ENCODE measurements around the gene UBR2. TPM values are rescaled to one million over a fixed set of nuclear protein-coding genes. Genes with fewer than 3 reads are reported as not detected.
"Not testable (repeated sequence)": the region's sequence is repeated elsewhere in the genome, so short reads cannot be mapped to it uniquely, and the experiment has no call there.

Gene UBR2
- total RNA-seq, 1 donor from 2014 or later: 40.8 TPM

DNA sequence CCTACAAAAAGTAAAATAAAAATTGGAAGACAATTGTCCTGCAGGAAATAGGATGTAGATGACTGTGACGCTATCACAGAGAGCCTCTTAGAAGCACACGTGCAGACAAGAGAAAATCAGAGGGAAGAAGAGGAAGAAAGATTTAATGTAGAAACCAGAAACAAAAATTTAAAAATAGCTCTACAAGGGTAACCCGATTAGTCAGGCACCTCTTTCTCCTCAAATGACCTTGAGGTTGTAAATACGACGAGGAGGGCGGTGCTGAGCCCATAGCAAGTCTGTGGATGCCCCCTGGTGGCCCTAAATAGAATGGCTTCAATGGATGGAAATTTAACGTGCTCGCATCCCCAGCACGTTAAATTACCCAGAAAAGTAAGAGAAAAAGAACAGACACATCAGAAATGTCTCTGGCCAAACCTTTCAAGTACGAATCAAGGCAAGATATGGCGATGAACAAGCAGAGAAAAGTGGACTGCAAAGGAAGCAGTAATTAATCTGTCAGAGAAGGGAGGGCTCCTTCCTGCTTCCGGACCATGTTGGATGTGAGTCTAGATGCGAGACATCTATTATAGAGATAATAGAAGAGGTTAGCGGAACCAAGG, 162.8 kb downstream of the UBR2 start:
- ChIA-PET CTCF (interaction anchor here (0.5 to 4.8 kb wide), 17 partner anchors 20 to 268 kb away, joined by 3 to 68 read pairs (median 3); partner anchors contain the start of gene TBCC), POLR2A (interaction anchor here (0.6 to 5.6 kb wide), 17 partner anchors 19 to 894 kb away, joined by 3 to 109 read pairs (median 6); partner anchors contain the start of genes BICRAL, CNPY3, CUL7 and KLC4)
- intact Hi-C loops (cut with micrococcal nuclease): loop anchor here (1.0 to 5.0 kb wide), 8 partner anchors 20 to 286 kb away; partner anchors contain the start of genes BICRAL, KLHDC3, MEA1 and RPL7L1
- Mint-ChIP-seq H3K36me3 (ENCODE audit: low read depth) (peaks cover 2% of the 10 kb centered on the region), H3K4me3 (peak overlapping the region; percentile 89), H3K9me3 (no peaks in the 10 kb centered on the region), H3K4me1 (peaks cover 19% of the 10 kb centered on the region), H3K27ac (peak overlapping the region; percentile 96), H3K27me3 (no peaks in the 10 kb centered on the region)
- TF ChIP-seq, protein P1, sequence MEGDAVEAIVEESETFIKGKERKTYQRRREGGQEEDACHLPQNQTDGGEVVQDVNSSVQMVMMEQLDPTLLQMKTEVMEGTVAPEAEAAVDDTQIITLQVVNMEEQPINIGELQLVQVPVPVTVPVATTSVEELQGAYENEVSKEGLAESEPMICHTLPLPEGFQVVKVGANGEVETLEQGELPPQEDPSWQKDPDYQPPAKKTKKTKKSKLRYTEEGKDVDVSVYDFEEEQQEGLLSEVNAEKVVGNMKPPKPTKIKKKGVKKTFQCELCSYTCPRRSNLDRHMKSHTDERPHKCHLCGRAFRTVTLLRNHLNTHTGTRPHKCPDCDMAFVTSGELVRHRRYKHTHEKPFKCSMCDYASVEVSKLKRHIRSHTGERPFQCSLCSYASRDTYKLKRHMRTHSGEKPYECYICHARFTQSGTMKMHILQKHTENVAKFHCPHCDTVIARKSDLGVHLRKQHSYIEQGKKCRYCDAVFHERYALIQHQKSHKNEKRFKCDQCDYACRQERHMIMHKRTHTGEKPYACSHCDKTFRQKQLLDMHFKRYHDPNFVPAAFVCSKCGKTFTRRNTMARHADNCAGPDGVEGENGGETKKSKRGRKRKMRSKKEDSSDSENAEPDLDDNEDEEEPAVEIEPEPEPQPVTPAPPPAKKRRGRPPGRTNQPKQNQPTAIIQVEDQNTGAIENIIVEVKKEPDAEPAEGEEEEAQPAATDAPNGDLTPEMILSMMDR (IDR thresholded peaks at IDR 0.05): peak; percentile 84
- ATAC-seq (ENCODE audit: low read depth) (peak; percentile 98), DNase-seq (no peak)

DNA sequence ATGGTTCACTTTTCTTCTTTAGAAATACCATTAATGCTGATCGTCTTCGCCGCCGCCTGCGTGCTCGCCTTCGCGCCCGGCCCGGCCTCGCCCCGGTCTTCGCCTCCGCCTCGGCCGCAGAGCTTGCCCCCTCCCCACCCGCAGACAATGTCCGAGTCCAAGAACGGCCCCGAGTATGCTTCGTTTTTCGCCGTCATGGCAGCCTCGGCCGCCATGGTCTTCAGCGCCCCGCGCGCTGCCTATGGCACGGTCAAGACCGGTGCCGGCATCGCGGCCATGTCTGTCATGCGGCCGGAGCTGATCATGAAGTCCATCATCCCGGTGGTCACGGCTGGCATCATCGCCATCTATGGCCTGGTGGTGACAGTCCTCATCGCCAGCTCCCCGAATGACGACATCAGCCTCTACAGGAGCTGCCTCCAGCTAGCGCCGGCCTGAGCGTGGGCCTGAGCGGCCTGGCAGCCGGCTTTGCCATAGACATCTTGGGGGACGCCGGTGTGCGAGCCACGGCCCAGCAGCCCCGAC, 163.3 kb downstream of the UBR2 start:
- ATAC-seq (ENCODE audit: low read depth): no peak

DNA sequence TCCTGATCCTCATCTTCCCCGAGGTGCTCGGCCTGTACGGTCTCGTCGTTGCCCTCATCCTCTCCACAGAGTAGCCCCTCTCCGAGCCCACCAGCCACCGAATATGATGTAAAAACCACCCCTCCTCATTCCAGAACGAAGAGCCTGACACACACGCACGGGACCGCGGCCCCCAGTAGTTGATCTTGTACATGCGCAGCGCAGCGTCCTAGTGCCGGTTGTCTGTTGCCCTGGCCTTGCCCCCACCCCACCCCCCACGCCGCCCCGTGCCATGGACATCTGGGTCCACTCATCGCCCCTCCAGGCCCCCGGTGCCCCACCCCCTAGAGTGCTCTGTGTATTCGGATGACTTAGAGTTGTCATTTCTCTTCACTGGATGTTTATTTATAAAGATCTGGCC, 163.8 kb downstream of the UBR2 start:
- Mint-ChIP-seq H3K27ac (peak overlapping the region; percentile 96), H3K9me3 (no peaks in the 10 kb centered on the region), H3K36me3 (ENCODE audit: low read depth) (peaks cover 2% of the 10 kb centered on the region), H3K27me3 (no peaks in the 10 kb centered on the region), H3K4me3 (peak overlapping the region; percentile 89), H3K4me1 (peaks cover 19% of the 10 kb centered on the region)
- intact Hi-C loops (cut with micrococcal nuclease): loop anchor here (2.0 to 5.0 kb wide), 3 partner anchors 35 to 285 kb away; partner anchors contain the start of genes KLHDC3 and MEA1
- DNase-seq (no peak), ATAC-seq (ENCODE audit: low read depth) (no peak)
- ChIA-PET POLR2A (interaction anchor here (0.6 to 5.6 kb wide), 12 partner anchors 18 to 331 kb away, joined by 3 to 109 read pairs (median 6); partner anchors contain the start of genes BICRAL, KLC4, MRPL2 and PPP2R5D), CTCF (interaction anchor here (1.0 to 4.8 kb wide), 5 partner anchors 19 to 267 kb away, joined by 3 to 68 read pairs (median 5); partner anchors contain the start of gene TBCC)
- TF ChIP-seq, protein P1 (IDR thresholded peaks at IDR 0.05): no peak

More for the DNA sequence above, 163.3 kb downstream of the UBR2 start:
- Mint-ChIP-seq H3K36me3 (ENCODE audit: low read depth) (peaks cover 2% of the 10 kb centered on the region), H3K4me3 (peak overlapping the region; percentile 89), H3K4me1 (peaks cover 19% of the 10 kb centered on the region), H3K27ac (peak overlapping the region; percentile 96), H3K9me3 (no peaks in the 10 kb centered on the region), H3K27me3 (no peaks in the 10 kb centered on the region)
- ChIA-PET POLR2A (interaction anchor here (0.6 to 5.6 kb wide), 16 partner anchors 19 to 893 kb away, joined by 3 to 109 read pairs (median 6); partner anchors contain the start of genes BICRAL, CNPY3, KLC4 and MRPL2), CTCF (interaction anchor here (0.6 to 4.8 kb wide), 10 partner anchors 19 to 267 kb away, joined by 3 to 68 read pairs (median 4); partner anchors contain the start of gene TBCC)
- peak; percentile 40 for DNase-seq
- intact Hi-C loops (cut with micrococcal nuclease): loop anchor here (2.0 to 5.0 kb wide), 3 partner anchors 35 to 285 kb away; partner anchors contain the start of genes KLHDC3 and MEA1
- TF ChIP-seq, protein P1 (IDR thresholded peaks at IDR 0.05): no peak

DNA sequence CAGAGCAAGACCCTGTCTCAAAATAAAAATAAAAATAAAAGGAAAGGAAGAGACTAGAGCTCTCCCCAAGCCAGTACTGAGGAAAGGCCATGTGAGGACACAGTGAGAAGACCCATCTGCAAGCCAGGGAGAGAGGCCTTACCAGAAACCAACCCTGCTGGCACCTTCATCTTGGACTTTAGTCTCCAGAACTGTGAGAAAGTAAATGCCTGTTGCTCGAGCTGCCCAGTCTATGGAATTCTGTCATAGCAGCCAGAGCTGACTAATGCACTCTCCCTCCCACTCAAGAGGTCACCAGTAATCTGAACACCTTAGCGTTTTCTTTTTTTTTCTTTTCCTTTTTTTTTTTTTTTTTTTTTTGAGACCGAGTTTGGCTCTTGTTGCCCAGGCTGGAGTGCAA, 165.9 kb downstream of the UBR2 start:
- Mint-ChIP-seq H3K36me3 (ENCODE audit: low read depth) (peaks cover 2% of the 10 kb centered on the region), H3K4me3 (no peak overlapping the region), H3K4me1 (peaks cover 19% of the 10 kb centered on the region), H3K27ac (no peak overlapping the region), H3K27me3 (no peaks in the 10 kb centered on the region), H3K9me3 (no peaks in the 10 kb centered on the region)
- DNase-seq (no peak), ATAC-seq (ENCODE audit: low read depth) (no peak)
- POLR2A ChIA-PET: interaction anchor here (0.6 to 5.6 kb wide), 8 partner anchors 16 to 449 kb away, joined by 3 to 109 read pairs (median 6); partner anchors contain the start of genes BICRAL, RPL7L1 and TBCC
- intact Hi-C loops (cut with micrococcal nuclease): loop anchor here (5.0 kb wide), 2 partner anchors 37 to 283 kb away; partner anchors contain the start of genes KLHDC3 and MEA1
- TF ChIP-seq, protein P1 (IDR thresholded peaks at IDR 0.05): no peak
- CTCF ChIA-PET: interaction anchor here (2.0 kb wide), 1 partner anchor 68 kb away, joined by 11 read pairs; no protein-coding TSS in a partner anchor

DNA sequence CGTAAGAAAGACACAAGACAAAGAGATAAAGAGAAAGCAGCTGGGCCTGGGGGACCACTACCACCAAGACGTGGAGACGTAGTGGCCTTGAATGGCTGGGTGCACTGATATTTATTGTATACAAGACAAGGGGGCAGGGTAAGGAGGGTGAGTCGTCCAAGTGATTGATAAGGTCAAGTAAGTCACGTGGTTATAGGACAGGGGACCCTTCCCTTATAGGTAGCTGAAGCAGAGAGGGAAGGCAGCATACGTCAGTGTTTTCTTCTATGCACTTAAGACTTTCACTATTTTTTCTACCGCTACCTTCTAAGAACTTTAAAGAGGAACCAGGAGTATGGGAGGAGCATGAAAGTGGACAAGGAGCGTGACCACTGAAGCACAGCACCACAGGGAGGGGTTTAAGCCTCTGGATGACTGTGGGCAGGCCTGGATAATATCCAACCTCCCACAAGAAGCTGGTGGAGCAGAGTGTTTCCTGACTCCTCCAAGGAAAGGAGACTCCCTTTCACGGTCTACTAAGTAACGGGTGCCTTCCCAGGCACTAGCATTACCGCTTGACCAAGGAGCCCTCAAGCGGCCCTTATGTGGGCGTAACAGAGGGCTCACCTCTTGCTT, 170.1 kb downstream of the UBR2 start:
- H3K27ac Mint-ChIP-seq; intact Hi-C loops (cut with micrococcal nuclease); ATAC-seq (ENCODE audit: low read depth); H3K36me3 Mint-ChIP-seq (ENCODE audit: low read depth); H3K4me3 Mint-ChIP-seq; CTCF ChIA-PET; DNase-seq; H3K27me3 Mint-ChIP-seq; H3K9me3 Mint-ChIP-seq; H3K4me1 Mint-ChIP-seq: not testable (repeated sequence)
- POLR2A ChIA-PET: interaction anchor here (0.5 to 0.7 kb wide), 3 partner anchors 15 to 55 kb away, joined by 3 read pairs; no protein-coding TSS in a partner anchor

All from activated B cell treated with CpG ODN at 0.5 μM for 24 hours (primary cell).